ENCODE measurements around the gene PLXNA4. TPM values are rescaled to one million over a fixed set of nuclear protein-coding genes. Genes with fewer than 3 reads are reported as not detected.

PLXNA4 gene
- total and polyA plus RNA-seq, 3 donors from 2014 or later, result 3.4 to 5.5 (median 3.8) TPM

GRCh38 chr7:132220060-132220459 lies 356.2 kb downstream of the PLXNA4 start:
- WGBS, 2 donors, result 82 to 86% methylated on average over 1 of the region's 1 CpG
- no peak for TF ChIP-seq POLR2A (IDR thresholded peaks at IDR 0.05)
- no peak for TF ChIP-seq CTCF (IDR thresholded peaks at IDR 0.05)
- no peak overlapping the region for H3K4me3 ChIP-seq
- DNase-seq, result no peak
- H3K27me3 ChIP-seq, result no peaks in the 10 kb centered on the region
- no peaks in the 10 kb centered on the region for H3K36me3 ChIP-seq (ENCODE audit: low read depth, missing control alignments)
- H3K4me1 ChIP-seq, result no peaks in the 10 kb centered on the region
- no peak overlapping the region for H3K27ac ChIP-seq
- intact Hi-C loops (cut with DNase I; ENCODE audit: low total_unique reads), result no loop called here
- H3K9me3 ChIP-seq, result no peaks in the 10 kb centered on the region

- Histone ChIP-seq H3K27ac (no peak overlapping the region), H3K9me3 (no peaks in the 10 kb centered on the region), H3K36me3 (ENCODE audit: low read depth, missing control alignments) (no peaks in the 10 kb centered on the region), H3K4me1 (no peaks in the 10 kb centered on the region), H3K27me3 (no peaks in the 10 kb centered on the region), H3K4me3 (no peak overlapping the region)
- intact Hi-C loops (cut with DNase I; ENCODE audit: low total_unique reads), result no loop called here
- TF ChIP-seq CTCF (IDR thresholded peaks at IDR 0.05) (no peak), POLR2A (IDR thresholded peaks at IDR 0.05) (no peak)
- WGBS, 2 donors, result 85 to 88% methylated on average over 4 of the region's 4 CpGs
- no peak for DNase-seq
Observed at GRCh38 chr7:132218876-132219275, 357.4 kb downstream of the PLXNA4 start.

- no peak for DNase-seq
- no peak overlapping the region for H3K27ac ChIP-seq
- intact Hi-C loops (cut with DNase I; ENCODE audit: low total_unique reads), result no loop called here
- WGBS, 2 donors, result 78 to 80% methylated on average over 8 of the region's 8 CpGs
- H3K27me3 ChIP-seq, result no peaks in the 10 kb centered on the region
- H3K4me1 ChIP-seq, result no peaks in the 10 kb centered on the region
- no peaks in the 10 kb centered on the region for H3K36me3 ChIP-seq (ENCODE audit: low read depth, missing control alignments)
- no peak for TF ChIP-seq CTCF (IDR thresholded peaks at IDR 0.05)
- no peak for TF ChIP-seq POLR2A (IDR thresholded peaks at IDR 0.05)
- no peak overlapping the region for H3K4me3 ChIP-seq
- H3K9me3 ChIP-seq, result no peaks in the 10 kb centered on the region
Observed at GRCh38 chr7:132216847-132217525, 359.3 kb downstream of the PLXNA4 start.

GRCh38 chr7:132214452-132214851 lies 361.8 kb downstream of the PLXNA4 start:
- Histone ChIP-seq H3K36me3 (ENCODE audit: low read depth, missing control alignments) (no peaks in the 10 kb centered on the region), H3K9me3 (no peaks in the 10 kb centered on the region), H3K4me1 (no peaks in the 10 kb centered on the region), H3K4me3 (no peak overlapping the region), H3K27ac (no peak overlapping the region), H3K27me3 (no peaks in the 10 kb centered on the region)
- intact Hi-C loops (cut with DNase I; ENCODE audit: low total_unique reads), result no loop called here
- 77 to 87% methylated on average over 6 of the region's 6 CpGs for WGBS, 2 donors
- no peak for DNase-seq
- TF ChIP-seq CTCF (IDR thresholded peaks at IDR 0.05) (no peak), POLR2A (IDR thresholded peaks at IDR 0.05) (no peak)

- intact Hi-C loops (cut with DNase I; ENCODE audit: low total_unique reads), result no loop called here
- Histone ChIP-seq H3K27ac (no peak overlapping the region), H3K9me3 (no peaks in the 10 kb centered on the region), H3K27me3 (no peaks in the 10 kb centered on the region), H3K36me3 (ENCODE audit: low read depth, missing control alignments) (no peaks in the 10 kb centered on the region), H3K4me3 (no peak overlapping the region), H3K4me1 (no peaks in the 10 kb centered on the region)
- WGBS, 2 donors, result 85 to 87% methylated on average over 4 to 5 of the region's 5 CpGs
- DNase-seq, result no peak
- TF ChIP-seq CTCF (IDR thresholded peaks at IDR 0.05), result no peak
- TF ChIP-seq POLR2A (IDR thresholded peaks at IDR 0.05), result no peak
Observed at GRCh38 chr7:132213583-132213982, 362.7 kb downstream of the PLXNA4 start.
